ENCODE measurements around the gene BMP8A. TPM values are rescaled to one million over a fixed set of nuclear protein-coding genes. Genes with fewer than 3 reads are reported as not detected.
"Not testable (repeated sequence)": the region's sequence is repeated elsewhere in the genome, so short reads cannot be mapped to it uniquely, and the experiment has no call there.

The BMP8A gene
- total RNA-seq, 1 donor, result not detected

DNA sequence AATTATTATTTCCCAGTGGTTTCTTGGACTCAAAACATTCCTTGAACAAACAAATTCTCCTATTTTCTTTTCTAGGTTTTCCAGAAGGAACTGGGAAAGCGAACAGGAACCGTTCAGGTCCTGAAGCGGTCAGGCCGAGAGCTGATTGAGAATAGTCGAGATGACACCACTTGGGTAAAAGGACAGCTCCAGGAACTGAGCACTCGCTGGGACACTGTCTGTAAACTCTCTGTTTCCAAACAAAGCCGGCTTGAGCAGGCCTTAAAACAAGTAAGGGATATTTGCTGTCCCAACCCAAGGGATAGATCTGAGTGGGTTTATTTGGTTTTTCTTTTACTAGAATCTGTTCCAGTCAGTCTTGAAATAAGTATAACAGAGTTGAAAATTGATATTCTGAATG is 39.4 kb upstream of the BMP8A start:
- DNase-seq (ENCODE audit: low read depth), result no peak
- H3K4me3 ChIP-seq (ENCODE audit: low read depth, low read length), result no peak overlapping the region
- TF ChIP-seq, protein P1, sequence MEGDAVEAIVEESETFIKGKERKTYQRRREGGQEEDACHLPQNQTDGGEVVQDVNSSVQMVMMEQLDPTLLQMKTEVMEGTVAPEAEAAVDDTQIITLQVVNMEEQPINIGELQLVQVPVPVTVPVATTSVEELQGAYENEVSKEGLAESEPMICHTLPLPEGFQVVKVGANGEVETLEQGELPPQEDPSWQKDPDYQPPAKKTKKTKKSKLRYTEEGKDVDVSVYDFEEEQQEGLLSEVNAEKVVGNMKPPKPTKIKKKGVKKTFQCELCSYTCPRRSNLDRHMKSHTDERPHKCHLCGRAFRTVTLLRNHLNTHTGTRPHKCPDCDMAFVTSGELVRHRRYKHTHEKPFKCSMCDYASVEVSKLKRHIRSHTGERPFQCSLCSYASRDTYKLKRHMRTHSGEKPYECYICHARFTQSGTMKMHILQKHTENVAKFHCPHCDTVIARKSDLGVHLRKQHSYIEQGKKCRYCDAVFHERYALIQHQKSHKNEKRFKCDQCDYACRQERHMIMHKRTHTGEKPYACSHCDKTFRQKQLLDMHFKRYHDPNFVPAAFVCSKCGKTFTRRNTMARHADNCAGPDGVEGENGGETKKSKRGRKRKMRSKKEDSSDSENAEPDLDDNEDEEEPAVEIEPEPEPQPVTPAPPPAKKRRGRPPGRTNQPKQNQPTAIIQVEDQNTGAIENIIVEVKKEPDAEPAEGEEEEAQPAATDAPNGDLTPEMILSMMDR (IDR thresholded peaks at IDR 0.05; ENCODE audit: insufficient read depth, low read length), result no peak

DNA sequence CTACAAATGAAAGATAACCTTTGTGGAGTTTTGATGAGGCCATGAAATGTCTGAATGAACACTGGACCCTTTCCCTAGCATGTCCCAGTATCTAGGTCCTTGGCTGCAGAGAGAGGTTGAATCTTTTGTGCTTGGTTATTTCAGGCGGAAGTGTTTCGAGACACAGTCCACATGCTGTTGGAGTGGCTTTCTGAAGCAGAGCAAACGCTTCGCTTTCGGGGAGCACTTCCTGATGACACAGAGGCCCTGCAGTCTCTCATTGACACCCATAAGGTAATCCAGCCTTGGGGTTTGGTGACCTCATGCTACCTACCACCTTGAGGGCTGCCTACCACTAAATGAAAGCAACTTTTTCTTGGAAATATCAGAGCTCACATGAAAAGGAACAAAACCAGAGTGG is 38.9 kb upstream of the BMP8A start:
- H3K4me3 ChIP-seq (ENCODE audit: low read depth, low read length), result no peak overlapping the region
- TF ChIP-seq, protein P1 (IDR thresholded peaks at IDR 0.05; ENCODE audit: insufficient read depth, low read length), result no peak
- DNase-seq (ENCODE audit: low read depth), result no peak

DNA sequence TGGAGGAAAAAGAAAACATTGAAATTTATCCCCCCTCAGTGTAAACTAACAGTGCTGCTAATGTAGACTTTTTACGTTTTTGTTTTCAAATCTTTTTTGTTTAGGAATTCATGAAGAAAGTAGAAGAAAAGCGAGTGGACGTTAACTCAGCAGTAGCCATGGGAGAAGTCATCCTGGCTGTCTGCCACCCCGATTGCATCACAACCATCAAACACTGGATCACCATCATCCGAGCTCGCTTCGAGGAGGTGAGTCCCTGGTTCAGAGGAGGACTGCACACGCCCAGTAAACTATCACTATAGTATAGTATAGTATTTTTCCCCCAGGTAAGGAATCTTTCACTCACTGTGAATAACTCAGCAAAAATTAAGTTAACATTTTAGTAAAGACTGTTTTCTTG is 37.8 kb upstream of the BMP8A start:
- DNase-seq (ENCODE audit: low read depth), result peak; percentile 77
- H3K4me3 ChIP-seq (ENCODE audit: low read depth, low read length), result no peak overlapping the region
- TF ChIP-seq, protein P1 (IDR thresholded peaks at IDR 0.05; ENCODE audit: insufficient read depth, low read length), result no peak

DNA sequence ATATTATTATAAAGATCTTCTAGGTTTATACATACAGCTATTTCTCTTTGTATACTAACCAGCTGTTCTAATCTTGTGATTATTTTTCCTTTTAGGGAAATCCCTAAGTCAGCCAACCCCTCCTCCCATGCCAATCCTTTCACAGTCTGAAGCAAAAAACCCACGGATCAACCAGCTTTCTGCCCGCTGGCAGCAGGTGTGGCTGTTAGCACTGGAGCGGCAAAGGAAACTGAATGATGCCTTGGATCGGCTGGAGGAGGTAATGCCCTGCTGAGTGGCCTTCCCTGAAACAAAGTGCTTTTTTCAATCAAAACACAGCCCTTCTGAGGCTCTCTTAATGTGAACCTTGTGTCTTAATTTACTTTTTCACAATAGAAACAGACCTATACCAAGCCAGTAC is 32.4 kb upstream of the BMP8A start:
- TF ChIP-seq, protein P1 (IDR thresholded peaks at IDR 0.05; ENCODE audit: insufficient read depth, low read length), result no peak
- H3K4me3 ChIP-seq (ENCODE audit: low read depth, low read length), result no peak overlapping the region
- no peak for DNase-seq (ENCODE audit: low read depth)

DNA sequence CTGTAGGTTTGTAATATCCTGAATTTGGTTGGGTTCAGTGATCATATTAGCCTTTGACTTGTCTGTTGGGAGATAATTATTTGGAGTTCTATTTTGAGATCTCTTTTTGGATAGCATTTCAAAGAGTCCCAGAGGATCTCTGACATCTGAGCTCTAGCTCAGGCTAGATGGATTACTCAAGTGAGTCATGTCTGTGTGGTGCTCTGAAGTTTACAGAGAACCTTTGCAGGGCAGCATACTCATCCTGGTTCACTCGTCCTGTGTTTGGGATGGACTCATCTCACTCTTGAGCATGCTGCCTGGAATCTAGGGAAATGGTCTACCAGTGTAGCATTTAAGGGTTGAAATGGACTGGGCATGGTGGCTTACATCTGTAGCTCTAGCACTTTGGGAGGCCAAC is 29.4 kb upstream of the BMP8A start:
- no peak for DNase-seq (ENCODE audit: low read depth)
- H3K4me3 ChIP-seq (ENCODE audit: low read depth, low read length), result no peak overlapping the region
- TF ChIP-seq, protein P1 (IDR thresholded peaks at IDR 0.05; ENCODE audit: insufficient read depth, low read length), result no peak

DNA sequence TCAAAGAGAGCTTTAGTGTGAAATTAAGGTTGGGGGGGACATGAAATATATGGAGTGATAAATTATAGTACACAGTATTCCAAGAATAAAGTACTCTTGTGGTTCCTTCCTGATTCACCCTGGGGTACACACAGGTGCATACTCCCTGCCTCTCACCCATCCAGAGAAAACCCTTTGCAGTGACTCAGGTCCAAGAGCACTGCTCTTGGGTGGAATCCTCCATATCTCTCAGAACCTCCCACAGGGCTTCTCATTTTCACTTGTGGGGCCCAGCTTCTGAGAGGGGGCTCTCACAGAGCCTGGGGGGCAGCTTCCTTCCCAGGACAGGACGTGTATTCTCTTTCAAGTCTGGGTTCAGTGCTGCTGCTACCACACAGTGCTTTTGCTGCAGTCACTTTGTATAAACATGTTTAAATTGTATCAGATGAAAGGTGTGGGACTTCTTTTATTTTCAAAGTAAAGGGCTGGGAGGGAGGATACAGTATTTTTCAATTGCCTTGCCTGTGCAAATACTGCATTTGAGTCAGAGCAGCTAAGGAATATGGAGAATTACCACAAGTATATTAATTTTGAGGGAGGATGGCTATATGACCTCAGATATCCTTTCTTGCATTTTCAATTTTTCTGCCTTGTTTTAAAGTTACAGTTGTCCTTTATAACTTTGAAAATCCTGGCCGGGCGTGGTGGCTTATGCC is 24.9 kb upstream of the BMP8A start:
- H3K4me3 ChIP-seq (ENCODE audit: low read depth, low read length), result no peak overlapping the region
- DNase-seq (ENCODE audit: low read depth), result no peak
- TF ChIP-seq, protein P1 (IDR thresholded peaks at IDR 0.05; ENCODE audit: insufficient read depth, low read length), result no peak

DNA sequence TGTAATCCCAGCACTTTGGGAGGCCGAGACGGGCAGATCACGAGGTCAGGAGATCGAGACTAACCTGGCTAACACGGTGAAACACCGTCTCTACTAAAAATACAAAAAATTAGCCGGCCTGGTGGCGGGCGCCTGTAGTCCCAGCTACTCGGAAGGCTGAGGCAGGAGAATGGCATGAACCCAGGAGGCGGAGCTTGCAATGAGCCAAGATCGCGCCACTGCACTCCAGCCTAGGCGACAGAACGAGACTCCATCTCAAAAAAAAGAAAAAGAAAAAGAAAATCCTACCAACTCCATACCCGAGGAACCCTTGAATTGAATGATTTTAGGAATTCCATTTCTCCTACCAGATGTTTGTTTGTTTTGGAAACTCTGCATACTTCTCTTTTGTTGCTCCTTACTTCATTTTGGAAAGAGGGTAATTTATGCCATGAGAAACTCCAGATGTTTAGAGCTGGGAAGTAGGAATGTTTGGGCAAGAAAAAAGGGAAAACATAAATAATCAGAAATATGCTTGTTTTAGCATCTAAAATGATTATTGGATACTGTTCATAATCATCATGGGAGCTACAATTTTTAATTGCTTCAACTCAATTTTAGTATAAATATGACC is 24.2 kb upstream of the BMP8A start:
- H3K4me3 ChIP-seq (ENCODE audit: low read depth, low read length), result not testable (repeated sequence)
- peak; percentile 28 for DNase-seq (ENCODE audit: low read depth)

Data from fibroblast of the aortic adventitia (primary cell).